ENCODE data around the gene CNIH1.

DNA sequence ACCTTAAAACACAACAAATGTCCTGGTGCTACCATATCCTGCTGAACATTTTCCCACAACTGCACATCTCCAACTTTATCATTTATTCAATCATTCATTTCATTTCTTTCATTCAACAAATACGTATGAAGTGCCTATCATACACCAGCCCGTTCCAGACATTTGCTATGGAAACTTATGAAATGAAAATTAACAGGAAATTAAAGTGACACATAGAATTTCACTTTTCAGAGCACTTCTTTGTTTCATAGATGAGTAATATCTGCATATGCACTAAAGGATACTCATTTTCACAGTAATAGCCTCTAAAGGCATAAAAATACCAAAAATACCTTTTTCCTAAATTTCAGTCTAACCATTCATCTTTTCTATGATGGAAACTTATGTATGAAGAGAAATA, 12.6 kb downstream of the CNIH1 start:
- TF ChIP-seq, protein P1, sequence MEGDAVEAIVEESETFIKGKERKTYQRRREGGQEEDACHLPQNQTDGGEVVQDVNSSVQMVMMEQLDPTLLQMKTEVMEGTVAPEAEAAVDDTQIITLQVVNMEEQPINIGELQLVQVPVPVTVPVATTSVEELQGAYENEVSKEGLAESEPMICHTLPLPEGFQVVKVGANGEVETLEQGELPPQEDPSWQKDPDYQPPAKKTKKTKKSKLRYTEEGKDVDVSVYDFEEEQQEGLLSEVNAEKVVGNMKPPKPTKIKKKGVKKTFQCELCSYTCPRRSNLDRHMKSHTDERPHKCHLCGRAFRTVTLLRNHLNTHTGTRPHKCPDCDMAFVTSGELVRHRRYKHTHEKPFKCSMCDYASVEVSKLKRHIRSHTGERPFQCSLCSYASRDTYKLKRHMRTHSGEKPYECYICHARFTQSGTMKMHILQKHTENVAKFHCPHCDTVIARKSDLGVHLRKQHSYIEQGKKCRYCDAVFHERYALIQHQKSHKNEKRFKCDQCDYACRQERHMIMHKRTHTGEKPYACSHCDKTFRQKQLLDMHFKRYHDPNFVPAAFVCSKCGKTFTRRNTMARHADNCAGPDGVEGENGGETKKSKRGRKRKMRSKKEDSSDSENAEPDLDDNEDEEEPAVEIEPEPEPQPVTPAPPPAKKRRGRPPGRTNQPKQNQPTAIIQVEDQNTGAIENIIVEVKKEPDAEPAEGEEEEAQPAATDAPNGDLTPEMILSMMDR (IDR thresholded peaks at IDR 0.05) = no peak
- TF ChIP-seq POLR2A (IDR thresholded peaks at IDR 0.05) (no peak), POLR2AphosphoS5 (IDR thresholded peaks at IDR 0.05) (no peak)

Data from transverse colon (tissue), 4 donors.